ENCODE data around the gene TSPAN14. TPM values are rescaled to one million over a fixed set of nuclear protein-coding genes. Genes with fewer than 3 reads are reported as not detected.

TSPAN14 gene
- total and polyA plus RNA-seq, 4 donors, result 19.9 to 36.8 (median 27.3) TPM

DNA sequence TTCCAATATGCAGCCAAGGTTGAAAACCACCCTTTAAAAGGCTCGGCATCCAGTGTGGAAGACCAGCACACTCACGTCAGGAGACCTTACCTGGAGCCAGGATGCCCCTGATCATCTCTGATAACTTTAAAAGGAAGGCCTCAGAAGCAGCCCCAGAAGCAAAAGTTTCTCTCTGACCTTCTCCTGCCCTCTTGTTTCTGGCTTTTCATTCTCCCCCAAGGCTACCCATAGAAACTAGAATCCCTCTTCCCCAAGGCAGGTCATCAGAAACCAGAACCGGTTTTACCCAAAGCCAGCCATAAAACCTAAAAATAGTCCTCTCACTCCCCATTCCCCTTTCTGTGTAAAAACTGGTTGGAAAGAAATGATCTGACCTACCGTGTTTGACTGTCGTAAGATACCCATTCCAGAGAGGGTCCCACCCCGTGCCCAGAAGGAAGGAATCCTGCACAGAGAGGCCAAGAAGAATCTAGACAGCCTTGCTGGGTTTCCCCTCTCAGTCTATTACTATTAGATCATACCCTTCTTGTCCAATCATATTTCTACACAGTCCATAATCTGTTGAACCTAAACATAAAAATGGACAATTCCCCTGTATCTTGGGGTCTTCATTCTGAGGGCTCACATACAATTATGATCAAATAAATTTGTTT is 17.5 kb upstream of the TSPAN14 start:
- Histone ChIP-seq H3K4me1 (ENCODE audit: control insufficient read depth in 4 of 4, insufficient read depth in 4 of 4, low read length in 3 of 4) (no peaks in the 10 kb centered on the region), H3K36me3 (ENCODE audit: control insufficient read depth in 4 of 4, insufficient read depth in 3 of 4, low read depth in 1 of 4, low read length in 3 of 4) (peaks cover 0 to 11% (median 3%) of the 10 kb centered on the region in 4 donors), H3K27me3 (ENCODE audit: control insufficient read depth in 4 of 4, insufficient read depth in 4 of 4, low read length in 3 of 4) (no peaks in the 10 kb centered on the region), H3K4me3 (ENCODE audit: low read depth in 1 of 3, low read length in 3 of 3) (no peak overlapping the region), H3K27ac (ENCODE audit: low read depth in 1 of 2, low read length in 2 of 2) (no peak overlapping the region), H3K9me3 (ENCODE audit: control insufficient read depth in 4 of 4, low read length in 3 of 4) (no peaks in the 10 kb centered on the region), H3K9ac (ENCODE audit: low read depth in 1 of 2, low read length in 2 of 2) (no peak overlapping the region)
- 91% methylated on average over 6 of the region's 6 CpGs for WGBS
- no peak for DNase-seq (ENCODE audit: low spot score)
- TF ChIP-seq HNF4A (conservative IDR thresholded peaks at IDR 0.05) (no peak), FOXA2 (IDR thresholded peaks at IDR 0.05) (no peak), SP1 (IDR thresholded peaks at IDR 0.05) (no peak), JUND (IDR thresholded peaks at IDR 0.05) (no peak), GABPA (IDR thresholded peaks at IDR 0.05 in 1 of 2, conservative IDR thresholded peaks at IDR 0.05 in 1 of 2) (no peak)
- TF ChIP-seq, protein P1, sequence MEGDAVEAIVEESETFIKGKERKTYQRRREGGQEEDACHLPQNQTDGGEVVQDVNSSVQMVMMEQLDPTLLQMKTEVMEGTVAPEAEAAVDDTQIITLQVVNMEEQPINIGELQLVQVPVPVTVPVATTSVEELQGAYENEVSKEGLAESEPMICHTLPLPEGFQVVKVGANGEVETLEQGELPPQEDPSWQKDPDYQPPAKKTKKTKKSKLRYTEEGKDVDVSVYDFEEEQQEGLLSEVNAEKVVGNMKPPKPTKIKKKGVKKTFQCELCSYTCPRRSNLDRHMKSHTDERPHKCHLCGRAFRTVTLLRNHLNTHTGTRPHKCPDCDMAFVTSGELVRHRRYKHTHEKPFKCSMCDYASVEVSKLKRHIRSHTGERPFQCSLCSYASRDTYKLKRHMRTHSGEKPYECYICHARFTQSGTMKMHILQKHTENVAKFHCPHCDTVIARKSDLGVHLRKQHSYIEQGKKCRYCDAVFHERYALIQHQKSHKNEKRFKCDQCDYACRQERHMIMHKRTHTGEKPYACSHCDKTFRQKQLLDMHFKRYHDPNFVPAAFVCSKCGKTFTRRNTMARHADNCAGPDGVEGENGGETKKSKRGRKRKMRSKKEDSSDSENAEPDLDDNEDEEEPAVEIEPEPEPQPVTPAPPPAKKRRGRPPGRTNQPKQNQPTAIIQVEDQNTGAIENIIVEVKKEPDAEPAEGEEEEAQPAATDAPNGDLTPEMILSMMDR (IDR thresholded peaks at IDR 0.05; ENCODE audit: low read depth, low read length, missing input control), result no peak
- TF ChIP-seq, protein P2, sequence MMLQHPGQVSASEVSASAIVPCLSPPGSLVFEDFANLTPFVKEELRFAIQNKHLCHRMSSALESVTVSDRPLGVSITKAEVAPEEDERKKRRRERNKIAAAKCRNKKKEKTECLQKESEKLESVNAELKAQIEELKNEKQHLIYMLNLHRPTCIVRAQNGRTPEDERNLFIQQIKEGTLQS (IDR thresholded peaks at IDR 0.05), result no peak

DNA sequence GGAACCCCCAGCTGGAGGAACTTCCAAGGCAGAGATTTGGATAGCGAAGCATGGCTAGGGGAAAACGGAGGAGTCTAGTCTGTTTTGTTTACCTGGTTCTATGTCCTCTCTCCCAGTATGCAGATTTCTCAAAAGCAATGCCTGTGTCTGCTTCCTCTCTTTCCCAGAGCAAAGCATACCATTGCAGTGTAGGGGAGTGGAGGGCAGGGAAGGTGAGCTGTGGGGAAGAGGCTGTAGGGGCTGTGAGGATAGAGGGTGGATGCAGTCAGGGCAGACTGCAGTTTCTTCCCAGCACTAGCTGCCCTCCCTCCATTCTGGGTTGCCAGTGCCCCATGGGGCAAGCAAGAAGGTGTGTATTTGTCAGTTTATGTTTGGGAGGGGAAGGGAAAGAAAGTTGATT is 16.9 kb upstream of the TSPAN14 start:
- TF ChIP-seq YY1 (IDR thresholded peaks at IDR 0.05) (no peak), TAF1 (conservative IDR thresholded peaks at IDR 0.05) (no peak)
- H3K27me3 ChIP-seq (ENCODE audit: control insufficient read depth in 4 of 4, insufficient read depth in 4 of 4, low read length in 3 of 4), result no peaks in the 10 kb centered on the region
- 76% methylated on average over 2 of the region's 2 CpGs for WGBS
- H3K9me3 ChIP-seq (ENCODE audit: control insufficient read depth in 4 of 4, low read length in 3 of 4), result no peaks in the 10 kb centered on the region
- H3K4me3 ChIP-seq (ENCODE audit: low read depth in 1 of 3, low read length in 3 of 3), result no peak overlapping the region
- H3K4me1 ChIP-seq (ENCODE audit: control insufficient read depth in 4 of 4, insufficient read depth in 4 of 4, low read length in 3 of 4), result no peaks in the 10 kb centered on the region
- peaks cover 0 to 5% (median 2%) of the 10 kb centered on the region in 4 donors for H3K36me3 ChIP-seq (ENCODE audit: control insufficient read depth in 4 of 4, insufficient read depth in 3 of 4, low read depth in 1 of 4, low read length in 3 of 4)
- no peak overlapping the region for H3K27ac ChIP-seq (ENCODE audit: low read depth in 1 of 2, low read length in 2 of 2)
- DNase-seq (ENCODE audit: low spot score), result no peak
- no peak overlapping the region for H3K9ac ChIP-seq (ENCODE audit: low read depth in 1 of 2, low read length in 2 of 2)

DNA sequence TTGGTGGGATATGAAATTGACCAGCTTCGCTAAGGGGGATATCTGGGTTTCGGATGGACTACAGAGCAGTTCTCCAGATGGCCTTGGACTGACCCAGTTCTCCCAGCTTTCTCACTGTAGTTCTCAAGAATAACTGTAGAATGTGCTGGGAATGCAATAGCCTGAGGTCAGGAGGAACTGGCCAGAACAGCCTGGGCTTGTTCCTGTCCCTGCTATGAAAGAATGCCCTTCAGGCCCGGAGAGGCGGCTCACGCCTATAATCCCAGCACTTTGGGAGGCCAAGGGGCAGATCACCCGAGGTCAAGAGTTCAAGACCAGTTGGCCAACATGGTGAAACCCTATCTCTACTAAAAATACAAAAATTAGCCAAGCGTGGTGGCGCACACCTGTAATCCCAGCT is 12.3 kb upstream of the TSPAN14 start:
- no peaks in the 10 kb centered on the region for H3K27me3 ChIP-seq (ENCODE audit: control insufficient read depth in 4 of 4, insufficient read depth in 4 of 4, low read length in 3 of 4)
- H3K27ac ChIP-seq (ENCODE audit: low read depth in 1 of 2, low read length in 2 of 2), result no peak overlapping the region
- no peak overlapping the region for H3K9ac ChIP-seq (ENCODE audit: low read depth in 1 of 2, low read length in 2 of 2)
- H3K9me3 ChIP-seq (ENCODE audit: control insufficient read depth in 4 of 4, low read length in 3 of 4), result no peaks in the 10 kb centered on the region
- no peak for DNase-seq (ENCODE audit: low spot score)
- TF ChIP-seq, protein P3, sequence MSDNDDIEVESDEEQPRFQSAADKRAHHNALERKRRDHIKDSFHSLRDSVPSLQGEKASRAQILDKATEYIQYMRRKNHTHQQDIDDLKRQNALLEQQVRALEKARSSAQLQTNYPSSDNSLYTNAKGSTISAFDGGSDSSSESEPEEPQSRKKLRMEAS (IDR thresholded peaks at IDR 0.05), result no peak
- TF ChIP-seq, protein P4, sequence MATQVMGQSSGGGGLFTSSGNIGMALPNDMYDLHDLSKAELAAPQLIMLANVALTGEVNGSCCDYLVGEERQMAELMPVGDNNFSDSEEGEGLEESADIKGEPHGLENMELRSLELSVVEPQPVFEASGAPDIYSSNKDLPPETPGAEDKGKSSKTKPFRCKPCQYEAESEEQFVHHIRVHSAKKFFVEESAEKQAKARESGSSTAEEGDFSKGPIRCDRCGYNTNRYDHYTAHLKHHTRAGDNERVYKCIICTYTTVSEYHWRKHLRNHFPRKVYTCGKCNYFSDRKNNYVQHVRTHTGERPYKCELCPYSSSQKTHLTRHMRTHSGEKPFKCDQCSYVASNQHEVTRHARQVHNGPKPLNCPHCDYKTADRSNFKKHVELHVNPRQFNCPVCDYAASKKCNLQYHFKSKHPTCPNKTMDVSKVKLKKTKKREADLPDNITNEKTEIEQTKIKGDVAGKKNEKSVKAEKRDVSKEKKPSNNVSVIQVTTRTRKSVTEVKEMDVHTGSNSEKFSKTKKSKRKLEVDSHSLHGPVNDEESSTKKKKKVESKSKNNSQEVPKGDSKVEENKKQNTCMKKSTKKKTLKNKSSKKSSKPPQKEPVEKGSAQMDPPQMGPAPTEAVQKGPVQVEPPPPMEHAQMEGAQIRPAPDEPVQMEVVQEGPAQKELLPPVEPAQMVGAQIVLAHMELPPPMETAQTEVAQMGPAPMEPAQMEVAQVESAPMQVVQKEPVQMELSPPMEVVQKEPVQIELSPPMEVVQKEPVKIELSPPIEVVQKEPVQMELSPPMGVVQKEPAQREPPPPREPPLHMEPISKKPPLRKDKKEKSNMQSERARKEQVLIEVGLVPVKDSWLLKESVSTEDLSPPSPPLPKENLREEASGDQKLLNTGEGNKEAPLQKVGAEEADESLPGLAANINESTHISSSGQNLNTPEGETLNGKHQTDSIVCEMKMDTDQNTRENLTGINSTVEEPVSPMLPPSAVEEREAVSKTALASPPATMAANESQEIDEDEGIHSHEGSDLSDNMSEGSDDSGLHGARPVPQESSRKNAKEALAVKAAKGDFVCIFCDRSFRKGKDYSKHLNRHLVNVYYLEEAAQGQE (IDR thresholded peaks at IDR 0.05), result no peak
- TF ChIP-seq RXRA (IDR thresholded peaks at IDR 0.05), result no peak
- H3K4me3 ChIP-seq (ENCODE audit: low read depth in 1 of 3, low read length in 3 of 3), result no peak overlapping the region
- 93% methylated on average over 8 of the region's 8 CpGs for WGBS
- no peaks in the 10 kb centered on the region for H3K36me3 ChIP-seq (ENCODE audit: control insufficient read depth in 4 of 4, insufficient read depth in 3 of 4, low read depth in 1 of 4, low read length in 3 of 4)
- peaks cover 0 to 7% (median 4%) of the 10 kb centered on the region in 4 donors for H3K4me1 ChIP-seq (ENCODE audit: control insufficient read depth in 4 of 4, insufficient read depth in 4 of 4, low read length in 3 of 4)
